Heart left ventricle (tissue), 16 donors: ENCODE data around the gene SLC6A11. TPM values are rescaled to one million over a fixed set of nuclear protein-coding genes. Genes with fewer than 3 reads are reported as not detected.

Experiments used
- ATAC-seq, 4 donors: fragments of 200-7000 bp; cut with Tn5 transposase; one replicate each; pipeline ENCODE4 v1.9.1; 2020 to 2022; ENCODE audit warnings: moderate library complexity in 4 of 4, mild to moderate bottlenecking in 3 of 4, moderate number of reproducible peaks in 1 of 4
- DNase-seq, 5 donors: peaks; one replicate each; pipeline ENCODE4 v3.0.0-alpha.2; 2020
- H3K27ac ChIP-seq, 12 donors: fragments of 200-600 bp; sonication (generic) in 4 of 12; one replicate each; pipeline versions ENCODE4 v1.5.0 to v1.8.0; 2016 to 2022; ENCODE audit warnings: mild to moderate bottlenecking in 2 of 12
- H3K27me3 ChIP-seq, 9 donors: fragments of 200-600 bp; sonication (generic) in 2 of 9; one replicate each; pipeline versions ENCODE4 v1.5.1 to v1.8.0; 2016 to 2022; ENCODE audit warnings: mild to moderate bottlenecking in 3 of 9
- H3K36me3 ChIP-seq, 9 donors: fragments of 200-600 bp; sonication (generic) in 2 of 9; one replicate each; pipeline versions ENCODE4 v1.5.0 to v1.8.0; 2018 to 2022; ENCODE audit warnings: mild to moderate bottlenecking in 2 of 9
- H3K4me1 ChIP-seq, 12 donors: fragments of 200-600 bp; sonication (generic) in 4 of 12; one replicate each; pipeline versions ENCODE4 v1.5.0 to v1.8.0; 2016 to 2022; ENCODE audit warnings: mild to moderate bottlenecking in 3 of 12
- H3K4me3 ChIP-seq, 12 donors: fragments of 200-600 bp; sonication (generic) in 4 of 12; one replicate each; pipeline versions ENCODE4 v1.5.0 to v1.8.0; 2017 to 2022; ENCODE audit warnings: mild to moderate bottlenecking in 9 of 12, moderate library complexity in 4 of 12
- H3K9me3 ChIP-seq, 12 donors: fragments of 200-600 bp; sonication (generic) in 4 of 12; one replicate each; pipeline versions ENCODE4 v1.5.0 to v1.8.0; 2016 to 2022; ENCODE audit warnings: mild to moderate bottlenecking in 1 of 12
- CTCF ChIP-seq, 12 donors: fragments of 200-600 bp; sonication (generic) in 4 of 12; IDR thresholded peaks; one replicate each; pipeline versions ENCODE4 v1.5.0 to v1.8.0; 2018 to 2022; ENCODE audit warnings: antibody characterized with exemption in 12 of 12, mild to moderate bottlenecking in 5 of 12
- POLR2A ChIP-seq, 2 donors: fragments of 450-650 bp; IDR thresholded peaks; one replicate each; pipeline ENCODE4 v1.6.1; 2017; ENCODE audit warnings: antibody characterized with exemption in 2 of 2, mild to moderate bottlenecking in 2 of 2, moderate library complexity in 2 of 2
- WGBS, 4 donors: extraction: QIAGEN DNeasy Blood & Tissue Kit in 2 of 4; methylation state at CpG; one replicate each; pipeline versions ENCODE4 v1.1.5 to v1.1.7; 2013 to 2018; 5-methylcytosine and 5-hydroxymethylcytosine counted together
- intact Hi-C, 10 donors: fragments of 100-400 bp; cut with DNase I; formaldehyde crosslinking; loops; one replicate each; pipeline versions ENCODE4 v1.11.1 to v1.14.2; 2022
- polyA plus RNA-seq, 2 donors: library from polyadenylated mRNA; stranded (reverse); fragments of 200-250 nt; gene quantifications; one replicate each; pipeline ENCODE4 v1.2.3, GENCODE V29; 2013
- total RNA-seq, 9 donors: library from RNA; depleted of rRNA in 2 of 9; stranded (reverse); fragments of >200 nt in 2 of 9; fragmentation: NEBNext Ultra II Directional in 3 of 9; extraction: Animal tissue kit (Norgen Biotek cat#: 25700) in 3 of 9; gene quantifications; one replicate each; pipeline versions ENCODE4 v1.1.0 to v1.2.4, GENCODE V29; 2016 to 2023
- donor health status: ischemic (EF 13 %, LVEDD 7.1; RV severe dilation, severe dysfunction).
- donor health status: healthy with polysubstance abuse.
- donor health status: DM: no; HTN: yes; CAD: no.
- donor health status: DM: no; HTN: no; CAD: no.
- donor health status: ischemic (EF 25% LVEDD 6.9; RV normal size, moderate dysfunction).
- donor health status: ischemic (EF 25% LVEDD 5.7; RV mildly dilated, moderate dysfunction).
- donor health status: healthy.
- donor health status: DM: yes; HTN: yes; CAD: no.
- donor health status: ischemic (EF 35%, LVEDD 5.7; RV mildly dilated, moderate dysfunction).
- donor health status: nonischemic (EF 11% LVEDD 7.7; RV severe dilation, severe dysfunction).
- donor health status: DM: yes; HTN: yes; CAD: no.
- donor health status: PGD.
- donor health status: ischemic (EF 29% LVEDD 5.4; RV normal size, mild dysfunction).
- donor health status: nonischemic (EF 23%, LVEDD 6.1; RV moderate dilation, normal function).

The SLC6A11 gene
- total and polyA plus RNA-seq, 11 donors, result not detected

GRCh38 chr3:10974746-10975375, 158.8 kb downstream of the SLC6A11 start:
- WGBS, 4 donors, result 70 to 76% (median 74%) methylated on average over 7 of the region's 7 CpGs
- intact Hi-C loops, result no loop called here
- ATAC-seq, result no peak
- DNase-seq, result no peak
- TF ChIP-seq CTCF (IDR thresholded peaks at IDR 0.05), result no peak
- no peak for TF ChIP-seq POLR2A (IDR thresholded peaks at IDR 0.05)
- no peaks in the 10 kb centered on the region for H3K9me3 ChIP-seq
- H3K27ac ChIP-seq, result no peak overlapping the region
- peaks cover 0 to 23% (median 0%) of the 10 kb centered on the region in 9 donors for H3K27me3 ChIP-seq
- no peaks in the 10 kb centered on the region for H3K36me3 ChIP-seq
- H3K4me3 ChIP-seq, result no peak overlapping the region
- H3K4me1 ChIP-seq, result peaks cover 0 to 1% (median 0%) of the 10 kb centered on the region in 12 donors

GRCh38 chr3:10975695-10976234, 159.7 kb downstream of the SLC6A11 start:
- peaks cover 0 to 23% (median 0%) of the 10 kb centered on the region in 9 donors for H3K27me3 ChIP-seq
- peaks cover 0 to 7% (median 0%) of the 10 kb centered on the region in 12 donors for H3K4me1 ChIP-seq
- WGBS, 4 donors, result 90 to 100% (median 96%) methylated on average over 1 of the region's 1 CpG
- no peaks in the 10 kb centered on the region for H3K36me3 ChIP-seq
- H3K27ac ChIP-seq, result no peak overlapping the region
- H3K4me3 ChIP-seq, result no peak overlapping the region
- no peaks in the 10 kb centered on the region for H3K9me3 ChIP-seq
- ATAC-seq (no peak), DNase-seq (peak in 1 of 5 donors; percentile 9)
- intact Hi-C loops, result no loop called here
- TF ChIP-seq POLR2A (IDR thresholded peaks at IDR 0.05) (no peak), CTCF (IDR thresholded peaks at IDR 0.05) (no peak)

DNA sequence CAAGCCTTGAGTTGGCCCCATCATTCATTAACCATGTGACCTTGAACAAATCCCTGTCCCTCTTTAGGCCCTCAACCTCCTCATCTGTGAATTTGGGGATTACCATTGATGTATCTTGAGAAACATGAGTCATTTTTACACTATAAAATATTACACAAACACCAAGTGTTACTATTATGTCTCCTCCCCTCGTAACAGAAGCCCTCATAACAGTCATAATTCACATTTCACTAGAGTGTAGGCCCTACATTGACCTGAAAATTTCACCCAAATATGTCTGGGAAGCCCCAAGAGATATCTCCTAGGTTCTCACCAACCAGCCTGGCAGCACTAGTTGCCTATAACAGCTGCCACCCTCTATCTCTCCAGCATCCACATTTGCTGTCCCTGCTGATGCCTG, 160.7 kb downstream of the SLC6A11 start:
- TF ChIP-seq CTCF (IDR thresholded peaks at IDR 0.05), result no peak
- TF ChIP-seq POLR2A (IDR thresholded peaks at IDR 0.05), result no peak
- Histone ChIP-seq H3K9me3 (peaks cover 0 to 5% (median 0%) of the 10 kb centered on the region in 12 donors), H3K27me3 (peaks cover 0 to 23% (median 0%) of the 10 kb centered on the region in 9 donors), H3K4me3 (no peak overlapping the region), H3K36me3 (no peaks in the 10 kb centered on the region), H3K27ac (no peak overlapping the region), H3K4me1 (peaks cover 0 to 9% (median under 1%) of the 10 kb centered on the region in 12 donors)
- 92 to 100% (median 95%) methylated on average over 1 of the region's 1 CpG for WGBS, 4 donors
- no peak for DNase-seq
- intact Hi-C loops, result no loop called here
- no peak for ATAC-seq

DNA sequence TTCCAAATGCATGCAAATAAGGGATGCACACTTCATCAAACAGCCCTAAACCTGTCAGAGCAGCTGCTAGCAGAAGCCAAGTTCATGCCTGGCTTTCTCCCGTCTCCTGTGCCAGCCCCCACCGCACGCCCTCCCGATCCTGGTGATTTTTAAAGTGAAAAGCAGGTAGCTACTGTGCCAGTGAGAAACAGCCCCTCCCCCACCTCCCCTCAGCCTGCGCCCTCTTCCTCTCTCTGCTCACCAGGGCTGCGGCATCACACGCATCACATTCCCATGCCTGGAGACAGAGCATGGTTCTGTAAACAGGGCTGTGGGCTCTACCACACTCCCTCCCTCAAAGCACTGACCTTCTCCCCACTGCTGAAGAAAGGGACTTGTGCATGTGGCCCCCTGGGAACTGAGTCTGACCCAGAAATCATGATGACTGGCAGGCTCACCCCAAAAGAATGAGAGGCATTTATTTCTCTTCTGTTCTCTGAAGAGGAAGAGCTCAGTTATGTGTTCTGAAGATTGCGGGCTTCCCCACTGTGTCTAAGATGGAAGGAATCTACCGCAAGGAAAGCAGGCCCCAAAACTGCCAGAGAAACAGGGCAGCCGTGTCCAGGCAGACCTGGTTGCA, 162.0 kb downstream of the SLC6A11 start:
- Histone ChIP-seq H3K4me1 (peaks cover 0 to 22% (median 12%) of the 10 kb centered on the region in 12 donors), H3K27ac (no peak overlapping the region), H3K4me3 (no peak overlapping the region), H3K9me3 (peaks cover 0 to 5% (median 0%) of the 10 kb centered on the region in 12 donors), H3K27me3 (peaks cover 0 to 12% (median 0%) of the 10 kb centered on the region in 9 donors), H3K36me3 (no peaks in the 10 kb centered on the region)
- TF ChIP-seq CTCF (IDR thresholded peaks at IDR 0.05) (no peak), POLR2A (IDR thresholded peaks at IDR 0.05) (no peak)
- ATAC-seq, result no peak
- peak in 1 of 5 donors; percentile 6 for DNase-seq
- intact Hi-C loops, result no loop called here
- 57 to 69% (median 65%) methylated on average over 10 of the region's 10 CpGs for WGBS, 4 donors
